NCI-H128 (cell line): ENCODE data around the gene FAM221A.
"Not testable (repeated sequence)": the region's sequence is repeated elsewhere in the genome, so short reads cannot be mapped to it uniquely, and the experiment has no call there.

Experiments
- DNase-seq: peaks from one replicate; lab custom pipeline; 2025; ENCODE audit not compliant: unreplicated experiment; lab: John Stamatoyannopoulos, UW

Gene FAM221A

DNA sequence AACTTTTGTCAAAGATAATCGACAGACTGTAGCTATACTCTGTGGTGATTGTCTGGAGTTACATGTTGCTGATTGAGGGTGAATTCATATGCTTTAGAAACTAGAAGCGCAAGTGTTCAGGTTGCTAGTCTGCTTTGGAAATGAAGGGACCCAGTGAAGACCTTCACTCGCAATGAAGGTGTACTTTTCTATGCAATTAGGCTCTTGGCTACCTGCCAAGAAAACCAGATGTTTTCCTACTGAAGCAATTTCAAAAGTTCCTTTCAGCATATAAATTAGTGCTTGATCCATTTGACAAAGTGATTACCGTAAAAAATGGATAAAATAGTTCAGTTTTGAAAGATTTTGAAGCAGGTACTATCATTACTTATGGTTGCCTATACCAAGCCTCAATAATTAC is 20.0 kb downstream of the FAM221A start:
- no peak for DNase-seq

DNA sequence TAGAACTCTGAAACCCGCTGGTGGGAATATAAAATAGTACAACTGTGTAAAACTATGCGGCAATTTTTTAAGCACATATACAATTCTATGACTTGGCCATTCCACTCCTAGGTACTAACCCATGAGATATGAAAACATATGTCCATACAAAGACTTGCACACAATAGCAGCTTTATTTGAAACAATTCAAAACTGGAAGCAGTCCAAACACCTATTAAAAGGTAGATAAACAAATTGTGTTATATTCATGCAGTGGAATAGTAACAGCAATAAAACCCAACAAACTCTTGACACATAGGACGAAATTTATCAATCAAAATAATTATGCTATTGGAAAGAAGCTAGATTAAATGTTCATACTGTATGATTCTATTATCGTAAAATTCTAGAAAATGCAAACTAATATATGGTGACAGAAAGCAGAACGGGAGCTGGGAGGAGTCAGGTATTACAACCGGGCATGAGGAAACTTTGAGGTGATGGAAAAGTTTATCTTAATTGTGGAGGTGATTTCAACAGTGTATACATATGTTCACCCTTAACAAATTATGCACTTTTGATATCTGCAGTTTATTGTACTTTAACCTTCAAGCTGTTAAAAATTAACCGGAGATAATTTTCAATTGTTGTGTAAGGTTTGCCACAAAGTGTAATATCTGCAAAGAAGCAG is 29.2 kb downstream of the FAM221A start:
- DNase-seq: no peak

DNA sequence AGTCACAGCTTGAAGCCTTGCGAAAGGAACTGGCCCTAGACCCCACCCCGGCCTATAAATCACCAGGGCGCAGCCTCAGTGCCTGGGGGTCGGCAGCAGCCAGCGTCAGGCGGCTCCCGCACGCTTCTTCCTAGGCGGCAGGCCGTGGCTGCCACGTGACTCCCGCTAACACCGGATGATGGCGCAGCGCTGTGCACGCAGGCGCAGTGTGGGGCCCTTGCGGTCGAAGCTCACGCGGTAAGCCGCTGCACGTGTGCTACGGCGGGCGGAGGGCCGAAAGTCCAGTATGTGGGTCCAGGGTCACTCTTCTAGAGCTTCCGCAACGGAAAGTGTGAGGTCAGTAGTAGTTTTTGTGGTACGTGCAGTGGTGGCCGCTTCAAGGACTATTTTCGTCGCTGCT is 30.0 kb downstream of the FAM221A start, which contains the start of gene STK31:
TSS of gene STK31 (plus strand) at position 220 of the 400 bp plus-strand sequence. CDS start at position 287, 67 bp downstream.
- no peak for DNase-seq

DNA sequence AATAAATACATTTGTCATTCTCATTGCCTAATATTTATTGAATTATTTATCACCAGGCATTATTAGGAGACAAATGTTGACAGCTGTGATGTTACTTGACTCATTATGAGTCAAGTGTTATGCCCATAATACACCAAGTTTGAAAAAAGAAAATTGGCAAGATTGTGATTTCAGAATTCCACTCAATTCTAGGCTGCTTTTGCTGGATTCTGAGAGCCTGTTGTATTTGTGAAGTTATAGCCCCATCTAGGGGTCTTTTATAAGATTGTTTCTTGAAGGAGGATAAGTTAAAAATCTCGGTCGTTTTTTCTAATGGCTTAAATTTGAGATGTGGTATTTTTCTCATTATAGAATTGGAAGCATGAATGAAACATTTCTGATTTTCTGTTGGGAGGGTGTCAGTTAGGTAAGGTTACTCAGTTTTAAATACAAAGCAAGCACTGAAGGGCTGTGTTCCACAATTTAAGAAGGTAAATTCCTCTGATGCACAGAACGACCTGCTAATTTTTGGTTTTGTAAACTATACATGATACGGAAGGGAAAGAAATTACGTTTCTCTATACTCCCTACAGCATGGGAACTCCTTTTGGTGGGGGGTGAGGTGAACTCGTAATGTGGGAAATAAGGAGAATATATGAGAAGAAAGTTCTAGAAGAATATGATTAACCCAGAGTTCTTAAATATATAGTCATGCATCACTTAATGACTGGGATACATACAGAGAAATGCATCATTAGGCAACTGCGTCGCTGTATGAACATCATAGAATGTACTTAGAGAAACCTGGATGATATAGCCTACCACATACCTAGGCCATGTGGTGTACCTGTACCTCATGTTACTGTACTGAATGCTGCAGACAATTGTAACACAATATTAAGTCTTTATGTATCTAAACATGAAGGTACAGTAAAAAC is 32.6 kb downstream of the FAM221A start:
- no peak for DNase-seq

DNA sequence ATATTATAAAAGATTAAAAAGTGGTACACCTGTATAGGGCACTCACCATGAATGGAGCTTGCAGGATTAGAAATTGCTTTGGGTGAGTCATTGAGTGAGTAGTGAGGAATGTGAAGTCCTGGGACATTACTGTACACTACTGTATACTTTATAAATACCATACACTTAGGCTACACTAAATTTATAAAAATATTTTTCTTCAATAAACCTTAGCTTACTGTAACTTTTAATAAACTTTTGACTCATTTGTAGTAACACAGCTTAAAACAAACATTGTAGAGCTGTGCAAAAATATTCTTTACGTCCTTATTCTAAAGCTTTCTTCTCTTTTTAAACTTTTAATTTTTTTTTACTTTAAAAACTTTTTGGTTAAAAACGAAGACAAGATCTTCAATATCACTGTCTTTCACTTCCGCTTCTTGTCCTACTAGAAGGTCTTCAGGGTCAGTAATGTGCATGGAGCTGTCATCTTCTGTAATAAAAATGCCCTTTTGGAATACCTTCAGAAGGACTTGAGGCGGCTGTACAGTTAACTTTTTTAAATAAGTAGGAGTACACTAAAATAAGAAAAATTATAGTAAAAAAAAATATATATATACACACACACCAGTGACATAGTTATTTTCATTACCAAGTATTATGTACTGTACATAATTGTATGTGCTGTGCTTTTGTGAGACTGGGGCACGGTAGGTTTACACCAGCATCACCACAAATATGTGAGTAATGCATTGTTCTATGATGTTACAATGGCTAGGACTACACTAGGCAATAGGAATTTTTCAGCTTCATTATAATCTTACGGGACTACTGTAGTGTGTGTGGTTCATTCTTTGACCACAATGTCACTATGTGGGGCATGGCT is 33.5 kb downstream of the FAM221A start:
- no peak for DNase-seq

DNA sequence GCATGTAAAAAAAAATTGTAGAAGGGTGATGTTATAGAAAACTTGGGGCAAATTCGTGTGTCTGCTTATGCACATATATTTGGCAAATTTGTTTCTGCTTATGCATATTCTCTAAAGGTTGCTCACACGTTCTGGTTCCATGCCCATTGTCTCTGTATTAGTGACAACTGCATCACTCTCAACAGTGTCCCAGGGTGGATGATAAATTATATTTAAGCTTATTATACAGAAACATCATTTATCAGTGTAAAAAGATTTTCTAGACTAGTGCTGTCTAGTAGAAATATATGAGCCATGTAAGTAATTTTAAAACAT is 34.1 kb downstream of the FAM221A start:
- no peak for DNase-seq

DNA sequence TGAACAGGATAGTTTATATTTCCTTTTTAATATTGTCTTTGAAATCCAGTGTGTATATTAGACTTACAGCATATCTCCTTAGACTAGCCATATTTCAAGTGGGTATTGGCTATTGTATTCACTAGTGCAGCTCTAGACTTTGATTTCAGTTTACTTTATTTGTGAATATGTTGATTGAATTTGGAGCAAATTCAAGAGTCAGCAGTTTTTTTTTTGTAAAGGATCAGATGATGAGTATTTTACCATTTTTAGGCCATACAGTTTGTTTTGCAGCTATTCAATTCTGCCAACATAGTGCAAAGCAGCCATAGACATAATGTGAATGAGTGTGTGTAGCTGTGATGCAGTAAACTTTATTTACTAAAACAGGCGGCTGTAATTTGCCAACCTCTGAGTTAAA is 34.6 kb downstream of the FAM221A start:
- DNase-seq: no peak

DNA sequence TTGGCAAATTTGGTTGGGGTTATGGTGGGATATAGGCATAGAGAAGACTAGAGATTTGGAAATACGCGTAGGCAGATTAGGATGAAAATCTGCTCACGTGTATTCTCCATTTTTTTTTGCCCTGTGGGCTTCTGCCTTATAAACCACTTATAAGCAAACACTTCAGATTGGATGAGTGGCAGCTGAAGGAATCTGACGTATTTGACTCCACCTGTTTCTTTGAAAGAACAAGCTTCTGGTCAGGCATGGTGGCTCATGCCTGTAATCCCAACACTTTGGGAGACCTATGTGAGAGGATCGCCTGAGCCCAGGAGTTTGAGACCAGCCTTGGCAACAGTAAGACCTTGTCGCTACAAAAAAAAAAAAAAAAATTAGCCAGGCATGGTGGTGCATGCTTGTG is 35.1 kb downstream of the FAM221A start:
- DNase-seq: no peak

DNA sequence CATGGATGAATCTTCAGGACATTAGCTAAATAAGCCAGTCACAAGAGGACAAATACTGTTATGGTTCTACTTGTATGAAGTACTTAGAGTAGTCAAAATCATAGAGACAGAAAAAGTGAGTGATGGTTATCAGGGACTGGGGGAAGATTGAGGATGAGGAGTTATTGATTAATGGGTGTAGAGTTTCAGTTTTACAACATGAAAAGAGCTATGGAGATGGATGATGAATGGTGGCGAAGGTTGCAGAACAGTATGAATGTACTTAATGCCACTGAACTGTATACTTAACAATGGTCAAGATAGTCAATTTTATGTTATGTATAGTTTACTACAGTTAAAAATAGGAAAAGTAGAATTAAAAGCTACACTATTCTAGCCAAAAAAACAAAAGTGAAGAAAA is 37.8 kb downstream of the FAM221A start:
- no peak for DNase-seq

DNA sequence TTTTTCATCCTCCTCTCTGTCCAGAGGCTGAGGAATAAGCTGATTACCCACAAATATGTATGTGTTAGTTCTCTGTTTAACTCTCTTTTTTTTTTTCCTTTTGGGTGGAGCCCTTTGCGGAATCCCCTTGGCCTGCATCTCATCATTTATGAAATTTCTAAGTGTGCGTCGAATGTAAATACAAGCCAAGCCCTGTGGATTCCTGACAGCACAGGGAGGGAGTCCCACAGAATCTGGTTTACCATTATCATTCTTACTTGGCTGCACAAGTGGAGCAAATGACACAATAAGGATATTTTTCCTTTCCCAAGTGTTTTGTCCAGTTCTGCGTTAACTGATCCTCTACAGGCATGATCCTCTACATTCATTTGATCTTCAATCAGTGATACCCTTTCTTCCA is 41.5 kb downstream of the FAM221A start:
- DNase-seq: no peak

DNA sequence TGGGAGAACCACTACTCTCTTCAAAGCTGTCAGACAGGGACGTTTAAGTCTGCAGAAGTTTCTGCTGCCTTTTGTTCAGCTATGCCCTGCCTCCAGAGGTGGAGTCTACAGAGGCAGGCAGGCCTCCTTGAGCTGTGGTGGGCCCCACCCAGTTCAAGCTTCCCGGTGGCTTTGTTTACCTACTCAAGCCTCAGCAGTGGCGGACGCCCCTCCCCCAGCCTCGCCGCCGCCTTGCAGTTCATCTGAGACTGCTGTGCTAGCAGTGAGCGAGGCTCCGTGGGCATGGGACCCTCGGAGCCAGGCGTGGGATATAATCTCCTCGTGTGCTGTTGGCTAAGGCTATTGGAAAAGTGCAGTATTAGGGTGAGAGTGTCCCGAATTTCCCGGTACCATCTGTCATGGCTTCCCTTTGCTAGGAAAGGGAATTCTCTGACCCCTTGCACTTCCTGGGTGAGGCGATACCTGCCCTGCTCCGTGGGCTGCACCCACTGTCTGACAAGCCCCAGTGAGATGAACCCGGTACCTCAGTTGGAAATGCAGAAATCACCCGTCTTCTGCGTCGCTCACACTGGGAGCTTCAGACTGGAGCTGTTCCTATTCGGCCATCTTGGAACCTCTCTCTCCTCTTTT is 42.7 kb downstream of the FAM221A start:
- not testable (repeated sequence) for DNase-seq

DNA sequence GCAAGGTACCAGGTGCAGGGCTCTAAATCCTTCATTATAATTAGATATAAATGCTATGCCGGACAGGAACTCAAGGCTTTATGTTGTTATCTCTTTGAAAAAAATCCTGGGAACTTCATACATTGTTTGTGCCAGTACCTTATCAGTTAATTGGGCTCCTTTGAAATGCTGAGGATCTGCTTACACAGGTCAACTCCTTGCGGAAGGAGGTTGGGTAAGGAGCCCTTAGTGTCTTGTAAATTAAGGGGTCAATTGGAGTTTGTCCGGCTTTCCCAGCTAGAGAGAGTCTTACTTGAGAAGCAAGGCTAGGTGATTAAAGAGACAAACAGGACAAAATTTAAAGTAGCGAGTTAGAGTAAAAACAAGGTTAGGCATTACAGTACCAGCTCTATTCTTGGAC is 44.1 kb downstream of the FAM221A start:
- not testable (repeated sequence) for DNase-seq

DNA sequence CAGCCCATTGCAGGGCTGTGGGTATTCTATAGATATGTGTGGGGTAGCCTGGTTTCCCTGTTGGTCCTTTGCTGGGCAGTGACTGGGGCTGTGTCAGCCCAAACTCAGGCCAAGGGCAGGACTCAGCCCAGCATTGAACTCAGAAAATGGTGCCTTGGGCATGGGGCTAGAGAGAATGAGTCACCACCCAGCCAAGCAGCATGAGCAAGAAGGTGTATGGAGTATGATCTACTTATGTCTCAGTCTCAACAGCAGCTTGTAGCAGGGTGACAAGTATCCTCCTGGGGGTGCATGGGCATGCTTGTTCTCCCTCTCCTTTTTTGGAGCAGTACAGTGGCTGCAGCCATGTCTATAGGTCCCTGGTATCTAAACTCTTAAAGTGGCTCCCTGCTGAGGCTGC is 62.1 kb downstream of the FAM221A start:
- DNase-seq: no peak

DNA sequence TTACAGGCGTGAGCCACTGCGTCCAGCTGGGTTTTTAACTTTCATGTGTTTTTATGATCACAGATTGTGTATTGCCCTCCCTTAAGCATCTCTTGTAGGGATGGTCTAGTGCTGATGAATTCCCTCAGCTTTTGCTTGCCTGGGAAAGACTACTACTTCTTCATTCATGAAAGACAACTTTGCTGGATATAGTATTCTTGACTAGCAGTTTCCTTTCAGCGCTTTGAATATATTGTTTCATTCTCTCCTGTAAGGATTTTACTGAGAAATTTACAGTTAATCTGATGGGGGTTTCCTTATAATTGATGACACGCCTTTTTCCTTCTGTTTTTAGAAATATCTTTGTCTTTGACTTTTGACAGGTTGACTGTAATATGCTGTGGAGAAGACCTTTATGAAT is 63.2 kb downstream of the FAM221A start:
- no peak for DNase-seq

DNA sequence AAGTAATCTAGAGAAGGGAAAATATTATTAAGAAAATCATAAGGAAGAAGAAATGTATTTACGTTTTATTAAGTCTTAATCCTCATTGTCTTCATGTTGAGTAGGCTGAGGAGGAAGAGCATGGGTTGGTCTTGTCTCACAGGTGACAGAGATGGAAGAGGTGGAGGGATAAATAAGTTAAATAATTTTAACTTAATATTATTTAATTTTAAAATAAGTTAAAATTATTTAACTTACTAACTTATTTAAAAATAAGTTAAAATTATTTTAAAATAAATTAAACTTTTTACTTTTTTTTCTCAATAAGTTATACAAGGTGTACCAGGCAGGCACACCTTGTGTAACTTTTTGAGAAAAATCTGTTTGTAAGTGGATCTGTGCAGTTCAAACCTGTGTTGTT is 66.6 kb downstream of the FAM221A start:
- DNase-seq: no peak

DNA sequence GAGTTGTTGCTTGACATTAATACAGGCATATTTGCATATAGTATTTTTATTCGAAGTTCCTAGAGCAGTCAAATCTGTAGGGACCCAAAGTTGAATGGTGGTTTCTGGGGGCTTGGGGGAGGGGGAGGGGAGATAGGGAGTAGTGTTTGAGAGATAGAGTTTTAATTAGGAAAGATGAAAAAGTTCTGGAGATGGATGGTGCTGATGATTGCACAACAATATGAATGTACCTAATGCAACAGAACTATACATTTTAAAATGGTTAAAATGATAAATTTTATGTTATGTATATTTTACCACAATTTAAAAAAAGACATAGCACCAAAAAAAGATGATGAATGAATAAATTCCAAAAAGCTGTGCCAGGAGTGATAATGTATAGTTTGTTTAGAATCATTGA is 71.9 kb downstream of the FAM221A start:
- DNase-seq: no peak
